ENCODE measurements around the gene SMTN. TPM values are rescaled to one million over a fixed set of nuclear protein-coding genes. Genes with fewer than 3 reads are reported as not detected.
A peak's percentile ranks its signal among the peaks of the same experiment; 100 is the strongest.

Gene SMTN
- total RNA-seq, 1 donor from 2014 or later, result 55.0 TPM

- H3K27me3 Mint-ChIP-seq (ENCODE audit: low read depth), result no peaks in the 10 kb centered on the region
- peak overlapping the region; percentile 93 for H3K27ac Mint-ChIP-seq (ENCODE audit: unreplicated experiment)
Observed at GRCh38 chr22:31140746-31141145, 59.6 kb downstream of the SMTN start.

DNA sequence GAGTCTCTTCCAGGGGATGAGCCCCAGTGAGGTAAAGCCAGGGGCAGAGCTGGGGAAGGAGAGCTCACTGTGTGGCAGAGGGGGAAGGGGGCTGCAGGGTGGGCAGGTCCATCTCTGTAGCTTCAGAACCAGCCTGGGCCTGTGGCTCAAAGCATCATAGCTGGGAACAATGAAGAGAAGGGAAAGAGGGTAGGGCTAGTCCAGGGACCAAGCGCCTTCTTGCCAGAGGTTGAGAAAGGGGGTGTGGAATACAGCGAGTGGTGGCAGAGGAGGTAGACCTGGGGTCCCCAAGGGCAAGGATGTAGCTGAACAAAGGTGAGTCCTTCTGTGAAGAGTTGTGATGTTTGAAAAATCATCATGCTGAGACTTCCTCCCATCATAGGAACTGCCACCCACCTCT, 60.4 kb downstream of the SMTN start:
- Mint-ChIP-seq H3K36me3 (ENCODE audit: low read depth) (no peaks in the 10 kb centered on the region), H3K27ac (ENCODE audit: unreplicated experiment) (peak overlapping the region; percentile 92), H3K4me3 (no peak overlapping the region), H3K4me1 (peaks cover 30% of the 10 kb centered on the region), H3K27me3 (ENCODE audit: low read depth) (no peaks in the 10 kb centered on the region), H3K9me3 (peaks cover 5% of the 10 kb centered on the region)
- TF ChIP-seq CTCF (conservative IDR thresholded peaks at IDR 0.05), result no peak
- DNase-seq (ENCODE audit: low read depth, low spot score), result no peak

More at GRCh38 chr22:31140746-31141145, 59.6 kb downstream of the SMTN start:
- TF ChIP-seq CTCF (conservative IDR thresholded peaks at IDR 0.05), result no peak
- H3K4me3 Mint-ChIP-seq, result peak overlapping the region; percentile 91
- DNase-seq (ENCODE audit: low read depth, low spot score), result no peak
- H3K36me3 Mint-ChIP-seq (ENCODE audit: low read depth), result no peaks in the 10 kb centered on the region
- H3K4me1 Mint-ChIP-seq, result peaks cover 30% of the 10 kb centered on the region
- H3K9me3 Mint-ChIP-seq, result peaks cover 3% of the 10 kb centered on the region

DNA sequence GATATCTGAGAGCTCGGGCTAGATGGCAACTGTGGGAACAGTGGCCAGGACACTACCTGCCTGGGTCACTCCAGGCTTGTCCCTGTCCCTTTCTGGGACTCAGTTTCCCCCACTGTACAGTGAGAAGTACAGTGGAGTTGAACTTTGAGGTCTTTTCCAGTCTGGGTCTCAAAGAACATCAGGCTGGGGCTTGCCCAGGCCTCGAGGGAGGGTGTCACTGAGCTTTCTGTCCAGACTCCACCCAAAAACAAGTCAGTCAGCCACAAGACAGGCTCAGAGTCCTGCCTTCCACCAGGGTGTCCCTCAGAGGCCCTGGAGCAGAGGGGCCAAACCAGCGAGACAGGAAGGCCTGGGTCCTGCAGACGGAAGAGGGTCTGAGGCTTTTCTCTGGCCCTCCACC, 61.2 kb downstream of the SMTN start:
- no peak for TF ChIP-seq CTCF (conservative IDR thresholded peaks at IDR 0.05)
- no peaks in the 10 kb centered on the region for H3K36me3 Mint-ChIP-seq (ENCODE audit: low read depth)
- no peak for DNase-seq (ENCODE audit: low read depth, low spot score)
- no peak overlapping the region for H3K27ac Mint-ChIP-seq (ENCODE audit: unreplicated experiment)
- H3K9me3 Mint-ChIP-seq, result peaks cover 6% of the 10 kb centered on the region
- H3K4me1 Mint-ChIP-seq, result peaks cover 27% of the 10 kb centered on the region
- H3K4me3 Mint-ChIP-seq, result no peak overlapping the region
- no peaks in the 10 kb centered on the region for H3K27me3 Mint-ChIP-seq (ENCODE audit: low read depth)

DNA sequence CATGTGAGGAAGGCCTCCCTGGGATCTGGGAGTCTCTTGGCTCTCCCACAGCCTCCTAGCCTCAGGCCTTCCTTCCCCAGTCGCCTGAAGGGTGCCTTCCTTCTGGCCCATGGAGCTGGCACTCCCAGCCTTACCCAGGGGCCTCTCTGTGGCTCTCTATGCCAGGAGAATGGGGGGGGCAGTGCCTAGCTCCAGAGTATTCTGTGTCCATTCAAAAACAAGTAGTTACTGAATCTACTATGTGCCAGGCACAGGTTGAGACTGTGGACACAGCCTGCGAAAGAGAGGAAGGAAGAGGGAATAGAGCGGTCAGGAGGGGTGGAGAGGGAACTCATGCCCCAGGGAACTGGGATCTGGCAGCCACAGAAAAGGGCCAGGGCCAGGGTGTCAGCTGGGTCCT, 61.9 kb downstream of the SMTN start:
- Mint-ChIP-seq H3K27me3 (ENCODE audit: low read depth) (no peaks in the 10 kb centered on the region), H3K36me3 (ENCODE audit: low read depth) (no peaks in the 10 kb centered on the region), H3K27ac (ENCODE audit: unreplicated experiment) (peak overlapping the region; percentile 3), H3K4me1 (peaks cover 25% of the 10 kb centered on the region), H3K9me3 (peaks cover 6% of the 10 kb centered on the region), H3K4me3 (no peak overlapping the region)
- no peak for TF ChIP-seq CTCF (conservative IDR thresholded peaks at IDR 0.05)
- DNase-seq (ENCODE audit: low read depth, low spot score), result no peak

DNA sequence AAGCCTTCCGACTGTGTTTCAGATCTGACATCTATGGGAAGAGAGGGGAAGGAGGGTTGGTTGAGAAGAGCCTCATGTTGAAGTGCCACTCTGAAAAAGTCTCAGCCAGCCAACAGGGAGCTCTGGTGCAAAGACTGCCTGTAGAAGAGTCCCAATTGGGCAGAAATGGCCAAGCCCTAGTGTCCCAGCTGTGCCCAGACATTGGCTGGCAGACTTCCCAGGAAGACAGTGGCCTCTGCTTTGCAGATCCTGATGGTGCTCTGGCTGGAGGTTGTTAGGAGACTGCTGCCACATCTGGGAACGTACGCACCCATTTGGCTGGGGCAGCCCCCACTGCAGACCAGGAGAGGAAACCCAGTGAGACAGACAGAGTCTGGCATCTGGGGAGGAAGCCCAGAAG, 62.4 kb downstream of the SMTN start:
- no peak for TF ChIP-seq CTCF (conservative IDR thresholded peaks at IDR 0.05)
- no peaks in the 10 kb centered on the region for H3K36me3 Mint-ChIP-seq (ENCODE audit: low read depth)
- peaks cover 6% of the 10 kb centered on the region for H3K9me3 Mint-ChIP-seq
- H3K27me3 Mint-ChIP-seq (ENCODE audit: low read depth), result no peaks in the 10 kb centered on the region
- no peak for DNase-seq (ENCODE audit: low read depth, low spot score)
- H3K27ac Mint-ChIP-seq (ENCODE audit: unreplicated experiment), result peak overlapping the region; percentile 3
- H3K4me3 Mint-ChIP-seq, result no peak overlapping the region
- peaks cover 20% of the 10 kb centered on the region for H3K4me1 Mint-ChIP-seq

DNA sequence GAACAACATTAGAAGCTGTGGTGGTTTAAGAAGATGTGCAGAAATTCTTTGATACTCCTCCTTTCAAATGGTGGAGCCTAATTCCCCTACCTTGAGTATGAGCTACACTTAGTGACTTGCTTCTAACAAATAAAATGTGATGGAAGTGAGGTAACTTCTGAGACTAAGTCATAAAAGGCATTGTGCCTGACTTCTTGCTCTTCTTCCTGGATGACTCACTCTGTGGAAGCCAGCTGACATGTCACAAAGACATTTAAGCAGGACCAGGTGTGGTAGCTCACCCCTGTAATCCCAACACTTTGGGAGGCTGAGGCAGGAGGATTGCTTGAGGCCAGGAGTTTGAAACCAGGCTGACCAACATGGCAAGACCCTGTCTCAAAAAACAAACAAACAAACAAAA, 63.1 kb downstream of the SMTN start:
- no peak for DNase-seq (ENCODE audit: low read depth, low spot score)
- H3K27ac Mint-ChIP-seq (ENCODE audit: unreplicated experiment), result no peak overlapping the region
- H3K4me1 Mint-ChIP-seq, result peaks cover 13% of the 10 kb centered on the region
- H3K4me3 Mint-ChIP-seq, result no peak overlapping the region
- H3K27me3 Mint-ChIP-seq (ENCODE audit: low read depth), result no peaks in the 10 kb centered on the region
- no peak for TF ChIP-seq CTCF (conservative IDR thresholded peaks at IDR 0.05)
- no peaks in the 10 kb centered on the region for H3K36me3 Mint-ChIP-seq (ENCODE audit: low read depth)
- peaks cover 6% of the 10 kb centered on the region for H3K9me3 Mint-ChIP-seq

All from neural crest cell (in vitro differentiated cells).